ENCODE measurements around the gene EFCAB9. TPM values are rescaled to one million over a fixed set of nuclear protein-coding genes. Genes with fewer than 3 reads are reported as not detected.
"Not testable (repeated sequence)": the region's sequence is repeated elsewhere in the genome, so short reads cannot be mapped to it uniquely, and the experiment has no call there.

EFCAB9 gene
- polyA plus RNA-seq, 1 donor from 2014 or later: not detected

GRCh38 chr5:172188033-172188892, 5.7 kb upstream of the EFCAB9 start, which contains the start of gene STK10:
TSS of gene STK10 (minus strand) at chr5:172188224. CDS start at chr5:172188042, 182 bp downstream.
- Mint-ChIP-seq H3K9me3 (no peaks in the 10 kb centered on the region), H3K27ac (peak within 1 kb of the TSS; percentile 96 to 98 (median 98)), H3K4me1 (peaks cover 19 to 25% (median 21%) of the 10 kb centered on the region in 3 donors), H3K4me3 (peak within 1 kb of the TSS; percentile 96 to 99 (median 98)), H3K36me3 (peaks cover 3% of the 10 kb centered on the region), H3K27me3 (no peaks in the 10 kb centered on the region)

- Mint-ChIP-seq H3K9me3 (no peaks in the 10 kb centered on the region), H3K4me1 (peaks cover 12 to 24% (median 14%) of the 10 kb centered on the region in 3 donors), H3K27me3 (no peaks in the 10 kb centered on the region), H3K27ac (peak overlapping the region; percentile 39 to 96 (median 59)), H3K4me3 (peak overlapping the region; percentile 90 to 99 (median 96)), H3K36me3 (peaks cover 3% of the 10 kb centered on the region)
Measured at GRCh38 chr5:172188893-172189692, 4.9 kb upstream of the EFCAB9 start.

- Mint-ChIP-seq H3K27me3 (no peaks in the 10 kb centered on the region), H3K36me3 (peaks cover 2% of the 10 kb centered on the region), H3K4me3 (peak overlapping the region in 1 of 4 donors; percentile 49), H3K4me1 (peaks cover 8 to 19% (median 9%) of the 10 kb centered on the region in 3 donors), H3K27ac (peak overlapping the region in 1 of 3 donors; percentile 59), H3K9me3 (no peaks in the 10 kb centered on the region)
Measured at GRCh38 chr5:172189693-172190296, 4.2 kb upstream of the EFCAB9 start.

- peaks cover 6 to 8% (median 8%) of the 10 kb centered on the region in 3 donors for H3K4me1 Mint-ChIP-seq
- peaks cover 2% of the 10 kb centered on the region for H3K36me3 Mint-ChIP-seq
- H3K27ac Mint-ChIP-seq: no peak overlapping the region
- peaks cover 5% of the 10 kb centered on the region for H3K27me3 Mint-ChIP-seq
- H3K4me3 Mint-ChIP-seq: no peak overlapping the region
- H3K9me3 Mint-ChIP-seq: no peaks in the 10 kb centered on the region
Measured at GRCh38 chr5:172194985-172195774, 1.2 kb downstream of the EFCAB9 start.

- H3K27me3 Mint-ChIP-seq, H3K9me3 Mint-ChIP-seq, H3K4me3 Mint-ChIP-seq, H3K36me3 Mint-ChIP-seq: not testable (repeated sequence)
- Mint-ChIP-seq H3K27ac (peak overlapping the region in 1 of 3 donors; percentile 62), H3K4me1 (peaks cover 12 to 14% (median 14%) of the 10 kb centered on the region in 3 donors)
Measured at GRCh38 chr5:172197775-172198174, 3.8 kb downstream of the EFCAB9 start.

DNA sequence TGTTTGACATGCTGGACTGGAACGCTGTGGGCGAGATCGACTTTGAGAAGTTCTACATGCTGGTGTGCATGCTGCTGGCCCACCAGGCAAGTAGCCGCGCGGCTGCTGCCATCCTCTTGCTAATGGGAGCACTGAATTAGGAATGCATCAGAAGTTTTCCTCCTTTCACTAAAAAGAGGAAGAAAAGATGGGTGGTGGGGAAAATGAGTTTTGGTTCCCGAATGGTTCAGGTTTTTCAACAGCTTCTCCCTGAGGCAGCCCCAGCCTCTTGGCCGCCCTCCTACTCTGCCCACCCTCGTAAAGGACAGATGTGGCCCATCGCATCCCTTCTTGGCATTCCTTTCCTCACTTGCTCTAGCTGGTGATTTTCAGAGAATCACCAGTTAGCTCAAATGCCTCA, 5.5 kb downstream of the EFCAB9 start:
- H3K9me3 Mint-ChIP-seq: no peaks in the 10 kb centered on the region
- H3K4me1 Mint-ChIP-seq: peaks cover 12 to 14% (median 14%) of the 10 kb centered on the region in 3 donors
- H3K27ac Mint-ChIP-seq: no peak overlapping the region
- H3K36me3 Mint-ChIP-seq: no peaks in the 10 kb centered on the region
- H3K27me3 Mint-ChIP-seq: peaks cover 5% of the 10 kb centered on the region
- H3K4me3 Mint-ChIP-seq: peak overlapping the region in 2 of 4 donors; percentile 63 to 71

- Mint-ChIP-seq H3K4me1 (peaks cover 12 to 14% (median 14%) of the 10 kb centered on the region in 3 donors), H3K27ac (peak overlapping the region in 1 of 3 donors; percentile 50), H3K4me3 (peak overlapping the region; percentile 6 to 68 (median 46)), H3K9me3 (no peaks in the 10 kb centered on the region), H3K27me3 (peaks cover 5% of the 10 kb centered on the region), H3K36me3 (no peaks in the 10 kb centered on the region)
Measured at GRCh38 chr5:172200476-172200875, 6.5 kb downstream of the EFCAB9 start.

- not testable (repeated sequence) for H3K36me3 Mint-ChIP-seq, H3K27me3 Mint-ChIP-seq, H3K27ac Mint-ChIP-seq, H3K9me3 Mint-ChIP-seq, H3K4me3 Mint-ChIP-seq, H3K4me1 Mint-ChIP-seq
Measured at GRCh38 chr5:172205984-172206383, 12.0 kb downstream of the EFCAB9 start.

DNA sequence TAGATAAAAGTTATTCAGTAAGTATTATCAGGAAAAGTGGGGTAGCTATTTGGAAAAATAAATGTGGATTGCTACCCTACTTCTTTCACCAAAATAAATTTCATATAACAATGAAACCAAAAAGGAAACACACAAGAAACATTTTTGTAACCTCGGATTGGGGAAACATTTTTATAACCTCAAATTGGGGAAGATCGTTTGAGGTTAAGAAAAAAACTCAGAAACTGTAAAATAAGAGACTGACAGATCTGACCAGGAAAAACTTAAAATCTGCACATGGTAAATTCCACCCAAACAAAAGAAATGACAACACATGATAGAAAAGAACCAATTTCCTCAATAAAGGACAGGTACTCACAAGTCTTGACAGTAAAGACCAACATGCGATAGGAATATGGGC, 13.5 kb downstream of the EFCAB9 start:
- peaks cover 0 to 5% (median 0%) of the 10 kb centered on the region in 3 donors for H3K4me1 Mint-ChIP-seq
- H3K27ac Mint-ChIP-seq: no peak overlapping the region
- H3K4me3 Mint-ChIP-seq: no peak overlapping the region
- no peaks in the 10 kb centered on the region for H3K9me3 Mint-ChIP-seq
- H3K27me3 Mint-ChIP-seq: no peaks in the 10 kb centered on the region
- peaks cover 9% of the 10 kb centered on the region for H3K36me3 Mint-ChIP-seq

GRCh38 chr5:172209714-172210113, 15.7 kb downstream of the EFCAB9 start:
- Mint-ChIP-seq H3K4me1 (peaks cover 0 to 5% (median 0%) of the 10 kb centered on the region in 3 donors), H3K4me3 (no peak overlapping the region), H3K9me3 (no peaks in the 10 kb centered on the region), H3K27ac (no peak overlapping the region), H3K27me3 (no peaks in the 10 kb centered on the region), H3K36me3 (peaks cover 11% of the 10 kb centered on the region)

- Mint-ChIP-seq H3K9me3 (no peaks in the 10 kb centered on the region), H3K4me3 (no peak overlapping the region), H3K27ac (no peak overlapping the region), H3K4me1 (peaks cover 0 to 5% (median 0%) of the 10 kb centered on the region in 3 donors), H3K36me3 (peaks cover 10% of the 10 kb centered on the region), H3K27me3 (no peaks in the 10 kb centered on the region)
Measured at GRCh38 chr5:172211676-172212075, 17.7 kb downstream of the EFCAB9 start.

DNA sequence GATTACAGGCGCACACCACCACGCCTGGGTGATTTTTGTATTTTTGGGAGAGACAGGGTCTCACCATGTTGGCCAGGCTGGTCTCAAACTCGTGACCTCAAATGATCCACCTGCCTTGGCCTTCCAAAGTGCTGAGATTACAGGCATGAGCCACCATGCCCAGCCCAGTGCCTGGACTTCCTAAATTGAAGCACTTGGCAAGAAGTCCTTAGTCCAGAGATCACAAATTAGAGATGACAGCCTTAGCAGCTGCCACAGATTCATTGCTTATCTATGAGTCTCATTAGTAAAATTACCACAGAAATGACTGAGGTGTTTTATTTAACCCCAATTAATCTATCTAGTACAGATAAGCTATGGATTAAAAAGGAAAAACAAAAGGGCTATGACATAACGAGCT, 19.2 kb downstream of the EFCAB9 start:
- peaks cover 7% of the 10 kb centered on the region for H3K36me3 Mint-ChIP-seq
- H3K27me3 Mint-ChIP-seq: no peaks in the 10 kb centered on the region
- no peak overlapping the region for H3K4me3 Mint-ChIP-seq
- H3K9me3 Mint-ChIP-seq: peaks cover 0 to under 1% (median 0%) of the 10 kb centered on the region in 3 donors
- H3K27ac Mint-ChIP-seq: no peak overlapping the region
- peaks cover 0 to 1% (median 0%) of the 10 kb centered on the region in 3 donors for H3K4me1 Mint-ChIP-seq

- Mint-ChIP-seq H3K36me3 (peaks cover 19% of the 10 kb centered on the region), H3K27ac (no peak overlapping the region), H3K4me3 (no peak overlapping the region), H3K27me3 (no peaks in the 10 kb centered on the region), H3K9me3 (peaks cover 2 to 6% (median 3%) of the 10 kb centered on the region in 3 donors), H3K4me1 (no peaks in the 10 kb centered on the region)
Measured at GRCh38 chr5:172216345-172216744, 22.4 kb downstream of the EFCAB9 start.

- Mint-ChIP-seq H3K36me3 (peaks cover 29% of the 10 kb centered on the region), H3K9me3 (peaks cover 2 to 6% (median 3%) of the 10 kb centered on the region in 3 donors), H3K4me3 (no peak overlapping the region), H3K27me3 (no peaks in the 10 kb centered on the region), H3K4me1 (peaks cover 5 to 11% (median 7%) of the 10 kb centered on the region in 3 donors), H3K27ac (no peak overlapping the region)
Measured at GRCh38 chr5:172219296-172219695, 25.3 kb downstream of the EFCAB9 start.

Data from IgD-negative memory B cell (primary cell).